GM18498 (cell line): Measurements from ENCODE around the gene TIMM23.
A peak's percentile ranks its signal among the peaks of the same experiment; 100 is the strongest.
"Not testable (repeated sequence)": the region's sequence is repeated elsewhere in the genome, so short reads cannot be mapped to it uniquely, and the experiment has no call there.

Experiments
- ATAC-seq: cut with Tn5 transposase; IDR thresholded peaks from one replicate; pipeline ENCODE4 v1.9.1; 2021; ENCODE audit warnings: mild to moderate bottlenecking, moderate library complexity; ENCODE audit not compliant: unreplicated experiment

The TIMM23 gene

GRCh38 chr10:46020344-46020657, 48.0 kb downstream of the TIMM23 start:
- ATAC-seq = no peak

- peak; percentile 92 for ATAC-seq
Measured at GRCh38 chr10:46022978-46023702, 50.9 kb downstream of the TIMM23 start.

- ATAC-seq = no peak
Measured at GRCh38 chr10:46024948-46025347, 52.7 kb downstream of the TIMM23 start.

GRCh38 chr10:46025406-46025805, 53.1 kb downstream of the TIMM23 start:
- ATAC-seq = no peak

GRCh38 chr10:46026106-46026505, 53.8 kb downstream of the TIMM23 start:
- ATAC-seq = no peak

- ATAC-seq = peak; percentile 41
Measured at GRCh38 chr10:46028584-46029460, 56.5 kb downstream of the TIMM23 start.

GRCh38 chr10:46029461-46030030, 57.3 kb downstream of the TIMM23 start:
- no peak for ATAC-seq

- ATAC-seq = peak; percentile 95
Measured at GRCh38 chr10:46030091-46030937, 58.0 kb downstream of the TIMM23 start, which contains the start of gene NCOA4. NCOA4 (minus strand) TSS chr10:46030623; CDS start chr10:46016680, 13,943 bp downstream.

- no peak for ATAC-seq
Measured at GRCh38 chr10:46031648-46032532, 59.6 kb downstream of the TIMM23 start.

GRCh38 chr10:46033602-46034011, 61.3 kb downstream of the TIMM23 start:
- ATAC-seq = no peak

- no peak for ATAC-seq
Measured at GRCh38 chr10:46035923-46036849, 63.9 kb downstream of the TIMM23 start.

- no peak for ATAC-seq
Measured at GRCh38 chr10:46037107-46037825, 65.0 kb downstream of the TIMM23 start.

GRCh38 chr10:46040004-46040403, 67.7 kb downstream of the TIMM23 start:
- no peak for ATAC-seq

- ATAC-seq = no peak
Measured at GRCh38 chr10:46042527-46042926, 70.2 kb downstream of the TIMM23 start.

GRCh38 chr10:46046261-46046660, 74.0 kb downstream of the TIMM23 start, which contains the start of gene MSMB:
MSMB (minus strand) TSS chr10:46046269; CDS start chr10:46046237, 32 bp downstream.
- ATAC-seq = no peak

GRCh38 chr10:46048152-46048551, 75.9 kb downstream of the TIMM23 start:
- no peak for ATAC-seq

- ATAC-seq = not testable (repeated sequence)
Measured at GRCh38 chr10:46049497-46049831, 77.2 kb downstream of the TIMM23 start.
